OCI-LY7 (cell line): Measurements from ENCODE around the gene CD300E. TPM values are rescaled to one million over a fixed set of nuclear protein-coding genes. Genes with fewer than 3 reads are reported as not detected.
"Not testable (repeated sequence)": the region's sequence is repeated elsewhere in the genome, so short reads cannot be mapped to it uniquely, and the experiment has no call there.

Experiments used
- BruUV-seq: library from RNA; stranded (reverse); fragments of 400-500 nt; replicated peaks from 2 replicates; lab custom pipeline; 2021; lab: Mats Ljungman, UMichigan
- CTCF ChIA-PET: fragments of 300-600 bp; sonication (Branson Sonifier 250); formaldehyde crosslinking; loops from one replicate; lab custom pipeline; 2022; ENCODE audit warnings: antibody characterized with exemption; ENCODE audit not compliant: unreplicated experiment; lab: Charles Lee
- POLR2A ChIA-PET: fragments of 300-600 bp; sonication (Branson Sonifier 250); formaldehyde crosslinking; loops from one replicate; lab custom pipeline; 2022; ENCODE audit warnings: antibody characterized with exemption; lab: Charles Lee
- DNase-seq: peaks from one replicate; pipeline ENCODE4 v3.0.0-alpha.2; 2015; ENCODE audit warnings: low spot score
- H2AFZ ChIP-seq: fragments of 200-600 bp; sonication (generic), shearing (Covaris generic); 2 replicates; pipeline ENCODE4 v1.6.1; 2014; ENCODE audit warnings: mild to moderate bottlenecking, antibody characterized with exemption, low read length, moderate library complexity
- H3K27ac ChIP-seq: fragments of 200-600 bp; sonication (generic); 2 replicates; pipeline ENCODE4 v1.5.1; 2014; ENCODE audit warnings: mixed run types, low read depth, mild to moderate bottlenecking, moderate library complexity, low read length, inconsistent platforms; ENCODE audit not compliant: poor library complexity, severe bottlenecking
- H3K36me3 ChIP-seq: fragments of 200-600 bp; sonication (generic); 2 replicates; pipeline ENCODE4 v1.6.1; 2014; ENCODE audit warnings: mild to moderate bottlenecking, antibody characterized with exemption, low read length, moderate library complexity, mixed read lengths; ENCODE audit not compliant: insufficient read depth
- H3K4me1 ChIP-seq: fragments of 200-600 bp; sonication (generic); 2 replicates; pipeline ENCODE4 v1.5.1; 2014; ENCODE audit warnings: mild to moderate bottlenecking, low read length; ENCODE audit not compliant: insufficient read depth, poor library complexity, severe bottlenecking
- H3K4me2 ChIP-seq: fragments of 200-600 bp; sonication (generic); 2 replicates; pipeline ENCODE4 v1.6.1; 2014; ENCODE audit warnings: mild to moderate bottlenecking, low read length
- H3K4me3 ChIP-seq: fragments of 200-600 bp; sonication (generic); 2 replicates; pipeline ENCODE4 v1.5.1; 2014; ENCODE audit warnings: mild to moderate bottlenecking, low read depth, low read length; ENCODE audit not compliant: poor library complexity, severe bottlenecking
- H3K79me2 ChIP-seq: fragments of 200-600 bp; sonication (generic); 2 replicates; pipeline ENCODE4 v1.6.1; 2016; ENCODE audit warnings: low read depth, mild to moderate bottlenecking, low read length, moderate library complexity, mixed read lengths; ENCODE audit not compliant: insufficient read depth
- H3K9me2 ChIP-seq: fragments of 200-600 bp; sonication (generic); 2 replicates; pipeline ENCODE4 v1.6.1; 2016; ENCODE audit warnings: mild to moderate bottlenecking, low read length, mixed read lengths; ENCODE audit not compliant: insufficient read depth
- H3K9me3 ChIP-seq: fragments of 200-600 bp; sonication (generic); 2 replicates; pipeline ENCODE4 v1.6.1; 2014; ENCODE audit warnings: mild to moderate bottlenecking, mixed run types, low read length, mixed read lengths
- H4K20me1 ChIP-seq: fragments of 200-600 bp; sonication (generic); 2 replicates; pipeline ENCODE4 v1.6.1; 2014; ENCODE audit warnings: mild to moderate bottlenecking, antibody characterized with exemption, low read length, moderate library complexity, mixed read lengths; ENCODE audit not compliant: insufficient read depth
- EZH2phosphoT487 ChIP-seq: fragments of 200-600 bp; sonication (generic); IDR thresholded peaks from 2 replicates; pipeline ENCODE4 v1.6.1; 2018; ENCODE audit warnings: low read depth, borderline replicate concordance, mild to moderate bottlenecking, mixed run types, antibody characterized with exemption, low read length, moderate library complexity, mixed read lengths
- intact Hi-C: fragments of 100-400 bp; cut with micrococcal nuclease; formaldehyde crosslinking; loops from one replicate; pipeline ENCODE4 v1.10.0; 2022; ENCODE audit not compliant: unreplicated experiment
- total RNA-seq, 2 experiments: library from RNA; depleted of rRNA in 1 of 2; stranded (reverse); fragments of >200 nt in 1 of 2; shearing (Covaris generic) in 1 of 2; gene quantifications; 2 replicates each; pipeline ENCODE4 v1.2.3, GENCODE V29; 2014 to 2022
- TF ChIP-seq, protein P1 (sequence below): fragments of 200-600 bp; sonication (generic); conservative IDR thresholded peaks from 2 replicates; pipeline ENCODE4 v1.5.1; 2014; ENCODE audit warnings: mild to moderate bottlenecking, antibody characterized with exemption, low read length, moderate library complexity, mixed read lengths

Gene CD300E
- total RNA-seq, 2 experiments from 2014 or later, result not detected

- POLR2A ChIA-PET, result no interaction called here
Observed at GRCh38 chr17:74574489-74575142, 48.9 kb downstream of the CD300E start.

DNA sequence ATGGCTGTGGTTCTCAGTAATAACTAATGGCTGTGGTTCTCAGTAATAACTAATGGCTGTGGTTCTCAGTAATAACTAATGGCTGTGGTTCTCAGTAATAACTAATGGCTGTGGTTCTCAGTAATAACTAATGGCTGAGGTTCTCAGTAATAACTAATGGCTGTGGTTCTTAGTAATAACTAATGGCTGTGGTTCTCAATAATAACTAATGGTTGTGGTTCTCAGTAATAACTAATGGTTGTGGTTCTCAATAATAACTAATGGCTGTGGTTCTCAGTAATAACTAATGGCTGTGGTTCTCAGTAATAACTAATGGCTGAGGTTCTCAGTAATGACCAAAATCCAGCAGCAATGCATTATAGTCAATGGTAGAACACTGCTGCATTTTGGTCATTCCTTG is 49.9 kb downstream of the CD300E start:
- H3K27ac ChIP-seq, DNase-seq, H3K9me2 ChIP-seq, H2AFZ ChIP-seq, H3K36me3 ChIP-seq, H3K79me2 ChIP-seq, H3K4me2 ChIP-seq, BruUV-seq, intact Hi-C loops, CTCF ChIA-PET, H3K9me3 ChIP-seq, POLR2A ChIA-PET, H3K4me3 ChIP-seq, H3K4me1 ChIP-seq, H4K20me1 ChIP-seq: not testable (repeated sequence)

More at GRCh38 chr17:74574489-74575142, 48.9 kb downstream of the CD300E start:
- no peak overlapping the region for H3K4me2 ChIP-seq
- no peak overlapping the region for H3K4me3 ChIP-seq
- H3K27ac ChIP-seq, result no peak overlapping the region
- H3K79me2 ChIP-seq, result no peaks in the 10 kb centered on the region
- no peak for TF ChIP-seq EZH2phosphoT487
- TF ChIP-seq, protein P1, sequence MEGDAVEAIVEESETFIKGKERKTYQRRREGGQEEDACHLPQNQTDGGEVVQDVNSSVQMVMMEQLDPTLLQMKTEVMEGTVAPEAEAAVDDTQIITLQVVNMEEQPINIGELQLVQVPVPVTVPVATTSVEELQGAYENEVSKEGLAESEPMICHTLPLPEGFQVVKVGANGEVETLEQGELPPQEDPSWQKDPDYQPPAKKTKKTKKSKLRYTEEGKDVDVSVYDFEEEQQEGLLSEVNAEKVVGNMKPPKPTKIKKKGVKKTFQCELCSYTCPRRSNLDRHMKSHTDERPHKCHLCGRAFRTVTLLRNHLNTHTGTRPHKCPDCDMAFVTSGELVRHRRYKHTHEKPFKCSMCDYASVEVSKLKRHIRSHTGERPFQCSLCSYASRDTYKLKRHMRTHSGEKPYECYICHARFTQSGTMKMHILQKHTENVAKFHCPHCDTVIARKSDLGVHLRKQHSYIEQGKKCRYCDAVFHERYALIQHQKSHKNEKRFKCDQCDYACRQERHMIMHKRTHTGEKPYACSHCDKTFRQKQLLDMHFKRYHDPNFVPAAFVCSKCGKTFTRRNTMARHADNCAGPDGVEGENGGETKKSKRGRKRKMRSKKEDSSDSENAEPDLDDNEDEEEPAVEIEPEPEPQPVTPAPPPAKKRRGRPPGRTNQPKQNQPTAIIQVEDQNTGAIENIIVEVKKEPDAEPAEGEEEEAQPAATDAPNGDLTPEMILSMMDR, result no peak
- H3K9me3 ChIP-seq, result no peaks in the 10 kb centered on the region
- H3K9me2 ChIP-seq, result no peaks in the 10 kb centered on the region
- no peaks in the 10 kb centered on the region for H4K20me1 ChIP-seq
- CTCF ChIA-PET, result no interaction called here
- BruUV-seq, result no TSS peak
- no peak for DNase-seq
- intact Hi-C loops, result no loop called here
- H3K36me3 ChIP-seq, result no peaks in the 10 kb centered on the region
- H2AFZ ChIP-seq, result no peak overlapping the region
- H3K4me1 ChIP-seq, result no peaks in the 10 kb centered on the region

GRCh38 chr17:74573169-74573568 is 50.4 kb downstream of the CD300E start:
- ChIA-PET CTCF (no interaction called here), POLR2A (no interaction called here)
- no peaks in the 10 kb centered on the region for H3K4me1 ChIP-seq
- no peaks in the 10 kb centered on the region for H3K9me2 ChIP-seq
- H2AFZ ChIP-seq, result no peak overlapping the region
- no peaks in the 10 kb centered on the region for H3K9me3 ChIP-seq
- no peak overlapping the region for H3K4me3 ChIP-seq
- no peaks in the 10 kb centered on the region for H4K20me1 ChIP-seq
- H3K27ac ChIP-seq, result no peak overlapping the region
- intact Hi-C loops, result no loop called here
- TF ChIP-seq, protein P1, result no peak
- no peak for TF ChIP-seq EZH2phosphoT487
- DNase-seq, result no peak
- H3K79me2 ChIP-seq, result no peaks in the 10 kb centered on the region
- H3K4me2 ChIP-seq, result no peak overlapping the region
- no TSS peak for BruUV-seq
- H3K36me3 ChIP-seq, result no peaks in the 10 kb centered on the region
